ENCODE results near the gene GASK1A.

The GASK1A gene

GRCh38 chr3:43014956-43015355 is 35.8 kb downstream of the GASK1A start:
- peak in 1 of 2 donors; percentile 56 for DNase-seq

- peak in 1 of 2 donors; percentile 50 for DNase-seq
Observed at GRCh38 chr3:43015572-43015971, 36.5 kb downstream of the GASK1A start.

- DNase-seq: peak; percentile 34 to 51
Observed at GRCh38 chr3:43015991-43016865, 37.1 kb downstream of the GASK1A start.

- DNase-seq: peak in 1 of 2 donors; percentile 35
Observed at GRCh38 chr3:43017004-43017403, 37.9 kb downstream of the GASK1A start.

GRCh38 chr3:43017593-43018195 is 38.6 kb downstream of the GASK1A start:
- peak in 1 of 2 donors; percentile 29 for DNase-seq

GRCh38 chr3:43018246-43018645 is 39.1 kb downstream of the GASK1A start:
- no peak for DNase-seq

GRCh38 chr3:43019006-43019809 is 40.1 kb downstream of the GASK1A start:
- DNase-seq: no peak

GRCh38 chr3:43019826-43020225 is 40.7 kb downstream of the GASK1A start:
- no peak for DNase-seq

- DNase-seq: no peak
Observed at GRCh38 chr3:43021186-43021585, 42.1 kb downstream of the GASK1A start.

GRCh38 chr3:43022121-43022520 is 43.0 kb downstream of the GASK1A start:
- DNase-seq: no peak

GRCh38 chr3:43023066-43023465 is 44.0 kb downstream of the GASK1A start:
- no peak for DNase-seq

GRCh38 chr3:43023746-43024145 is 44.6 kb downstream of the GASK1A start:
- peak in 1 of 2 donors; percentile 13 for DNase-seq

- peak; percentile 65 to 66 for DNase-seq
Observed at GRCh38 chr3:43024181-43024885, 45.2 kb downstream of the GASK1A start.

- DNase-seq: no peak
Observed at GRCh38 chr3:43025423-43025822, 46.3 kb downstream of the GASK1A start.

GRCh38 chr3:43028001-43028400 is 48.9 kb downstream of the GASK1A start:
- no peak for DNase-seq

GRCh38 chr3:43028678-43029490 is 49.8 kb downstream of the GASK1A start:
- no peak for DNase-seq

GRCh38 chr3:43030162-43030935 is 51.2 kb downstream of the GASK1A start:
- DNase-seq: no peak

- no peak for DNase-seq
Observed at GRCh38 chr3:43031485-43031884, 52.4 kb downstream of the GASK1A start.

- DNase-seq: no peak
Observed at GRCh38 chr3:43031889-43032545, 52.9 kb downstream of the GASK1A start.
